Measurements from ENCODE around the gene CDHR5. TPM values are rescaled to one million over a fixed set of nuclear protein-coding genes. Genes with fewer than 3 reads are reported as not detected.

Gene CDHR5
- total and polyA plus RNA-seq, 9 of the 15 experiments (the other 6 are each of a cell fraction or from before 2014, with no cell fraction given) = 0.16 TPM; not detected in 8

DNA sequence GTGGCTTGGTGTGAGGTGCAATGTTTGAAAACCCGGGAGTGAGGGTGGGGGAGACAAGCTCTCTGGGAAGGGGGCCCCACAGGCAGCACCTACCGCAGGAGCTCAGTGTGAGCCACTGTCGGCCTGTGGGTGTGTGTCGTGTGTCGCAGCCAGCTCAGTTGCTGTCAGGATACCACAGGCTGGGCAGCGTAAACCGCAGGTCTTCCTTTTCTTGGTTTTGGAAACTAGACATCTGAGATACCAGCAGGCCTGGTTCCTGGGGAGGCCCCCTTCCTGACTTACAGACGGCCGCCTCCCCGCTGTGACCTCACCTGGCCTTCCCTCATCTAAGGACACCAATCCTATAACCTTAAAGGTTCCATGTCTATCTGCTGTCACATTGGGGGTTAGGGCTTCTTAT, 28.4 kb downstream of the CDHR5 start:
- Histone ChIP-seq H3K9me3 (replicated peaks; ENCODE audit: control insufficient read depth, insufficient read depth, low read depth, low read length) (no peaks in the 10 kb centered on the region), H3K4me1 (replicated peaks in 1 of 2; ENCODE audit: control insufficient read depth in 2 of 2, insufficient read depth in 2 of 2, low read length in 2 of 2) (peaks cover 0 to 17% of the 10 kb centered on the region in 2 experiments; a peak in 1 of 5 replicates), H3K36me3 (ENCODE audit: control insufficient read depth, insufficient read depth, low read length) (peaks cover 87% of the 10 kb centered on the region), H3K27me3 (ENCODE audit: control insufficient read depth in 2 of 2, insufficient read depth in 2 of 2, low read length in 2 of 2) (no peaks in the 10 kb centered on the region), H3K9me1 (ENCODE audit: control insufficient read depth, insufficient read depth, low read length) (no peaks in the 10 kb centered on the region), H4K20me1 (replicated peaks; ENCODE audit: control insufficient read depth, insufficient read depth, low read length) (no peaks in the 10 kb centered on the region), H3K27ac (ENCODE audit: extremely low read depth, low read depth, low read length) (no peak overlapping the region), H3K9ac (ENCODE audit: insufficient read depth in 1 of 2, low read depth in 2 of 2, low read length in 2 of 2) (peak overlapping the region in 1 of 2 experiments; percentile 29; a peak in 1 of 4 replicates), H2AFZ (ENCODE audit: low read depth, low read length) (no peak overlapping the region), H3K4me3 (no peak overlapping the region), H3K79me2 (ENCODE audit: control insufficient read depth, insufficient read depth, low read length) (no peaks in the 10 kb centered on the region; the same call in 1 of the 3 replicates), H3K4me2 (ENCODE audit: insufficient read depth, low read length) (no peak overlapping the region)
- FAIRE-seq = no peak
- ChIA-PET POLR2A (interaction anchor here (0.7 to 1.7 kb wide), 3 partner anchors 9 to 48 kb away, joined by 3 to 4 read pairs (median 3); no protein-coding TSS in a partner anchor), CTCF (ENCODE audit: low intra/inter-chr PET ratio) (no interaction called here)
- no peak for DNase-seq (ENCODE audit: extremely low read depth in 1 of 4, low spot score in 3 of 4)
- ATAC-seq = no peak
- intact Hi-C loops (cut with micrococcal nuclease) (no loop called here), in situ Hi-C loops (cut with MboI) (no loop called here)
- TF ChIP-seq, protein P1, sequence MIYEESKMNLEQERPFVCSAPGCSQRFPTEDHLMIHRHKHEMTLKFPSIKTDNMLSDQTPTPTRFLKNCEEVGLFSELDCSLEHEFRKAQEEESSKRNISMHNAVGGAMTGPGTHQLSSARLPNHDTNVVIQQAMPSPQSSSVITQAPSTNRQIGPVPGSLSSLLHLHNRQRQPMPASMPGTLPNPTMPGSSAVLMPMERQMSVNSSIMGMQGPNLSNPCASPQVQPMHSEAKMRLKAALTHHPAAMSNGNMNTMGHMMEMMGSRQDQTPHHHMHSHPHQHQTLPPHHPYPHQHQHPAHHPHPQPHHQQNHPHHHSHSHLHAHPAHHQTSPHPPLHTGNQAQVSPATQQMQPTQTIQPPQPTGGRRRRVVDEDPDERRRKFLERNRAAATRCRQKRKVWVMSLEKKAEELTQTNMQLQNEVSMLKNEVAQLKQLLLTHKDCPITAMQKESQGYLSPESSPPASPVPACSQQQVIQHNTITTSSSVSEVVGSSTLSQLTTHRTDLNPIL (CRISPR knock-in tag; IDR thresholded peaks at IDR 0.05) = no peak
- TF ChIP-seq CXXC5 (CRISPR knock-in tag; IDR thresholded peaks at IDR 0.05) = no peak
- TF ChIP-seq, protein P2, sequence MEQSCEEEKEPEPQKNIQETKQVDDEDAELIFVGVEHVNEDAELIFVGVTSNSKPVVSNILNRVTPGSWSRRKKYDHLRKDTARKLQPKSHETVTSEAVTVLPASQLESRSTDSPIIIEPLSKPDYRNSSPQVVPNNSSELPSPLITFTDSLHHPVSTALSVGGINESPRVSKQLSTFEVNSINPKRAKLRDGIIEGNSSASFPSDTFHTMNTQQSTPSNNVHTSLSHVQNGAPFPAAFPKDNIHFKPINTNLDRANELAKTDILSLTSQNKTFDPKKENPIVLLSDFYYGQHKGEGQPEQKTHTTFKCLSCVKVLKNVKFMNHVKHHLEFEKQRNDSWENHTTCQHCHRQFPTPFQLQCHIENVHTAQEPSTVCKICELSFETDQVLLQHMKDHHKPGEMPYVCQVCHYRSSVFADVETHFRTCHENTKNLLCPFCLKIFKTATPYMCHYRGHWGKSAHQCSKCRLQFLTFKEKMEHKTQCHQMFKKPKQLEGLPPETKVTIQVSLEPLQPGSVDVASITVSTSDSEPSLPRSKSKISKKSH (CRISPR knock-in tag; IDR thresholded peaks at IDR 0.05) = no peak
- 96% methylated on average over 10 of the region's 10 CpGs for WGBS (ENCODE audit: insufficient coverage, low coverage, missing lambda C conversion rate)
- no TSS peak for BruUV-seq (replicated peaks)
